ENCODE measurements around the gene MAPK13.

GRCh38 chr6:36128073-36128472 lies 2.2 kb upstream of the MAPK13 start:
- TF ChIP-seq POLR2AphosphoS5 (IDR thresholded peaks at IDR 0.05; ENCODE audit: low read depth) (no peak), CTCF (IDR thresholded peaks at IDR 0.05; ENCODE audit: insufficient read depth, low read length) (no peak)

Data from HL-60 (cell line).